ENCODE data around the gene GAREM1.

Gene GAREM1

GRCh38 chr18:32326450-32327308 is 144.0 kb downstream of the GAREM1 start:
- no peak for FAIRE-seq
- no peak for DNase-seq (ENCODE audit: insufficient read length, low spot score)
- TF ChIP-seq POLR2A (IDR thresholded peaks at IDR 0.05; ENCODE audit: low read depth, low read length): no peak

- FAIRE-seq (no peak), DNase-seq (ENCODE audit: insufficient read length, low spot score) (no peak)
- no peak for TF ChIP-seq POLR2A (IDR thresholded peaks at IDR 0.05; ENCODE audit: low read depth, low read length)
Observed at GRCh38 chr18:32324181-32324580, 146.5 kb downstream of the GAREM1 start.

- no peak for TF ChIP-seq POLR2A (IDR thresholded peaks at IDR 0.05; ENCODE audit: low read depth, low read length)
- FAIRE-seq (no peak), DNase-seq (ENCODE audit: insufficient read length, low spot score) (no peak)
Observed at GRCh38 chr18:32321826-32322225, 148.9 kb downstream of the GAREM1 start.

GRCh38 chr18:32319084-32319483 is 151.6 kb downstream of the GAREM1 start:
- TF ChIP-seq POLR2A (IDR thresholded peaks at IDR 0.05; ENCODE audit: low read depth, low read length): no peak

GRCh38 chr18:32318581-32318980 is 152.1 kb downstream of the GAREM1 start:
- DNase-seq (ENCODE audit: insufficient read length, low spot score) (no peak), FAIRE-seq (no peak)
- TF ChIP-seq POLR2A (IDR thresholded peaks at IDR 0.05; ENCODE audit: low read depth, low read length): no peak

More at GRCh38 chr18:32319084-32319483, 151.6 kb downstream of the GAREM1 start:
- no peak for FAIRE-seq
- DNase-seq (ENCODE audit: insufficient read length, low spot score): no peak

- DNase-seq (ENCODE audit: insufficient read length, low spot score) (no peak), FAIRE-seq (no peak)
- no peak for TF ChIP-seq POLR2A (IDR thresholded peaks at IDR 0.05; ENCODE audit: low read depth, low read length)
Observed at GRCh38 chr18:32317651-32318050, 153.0 kb downstream of the GAREM1 start.

- no peak for DNase-seq (ENCODE audit: insufficient read length, low spot score)
- TF ChIP-seq POLR2A (IDR thresholded peaks at IDR 0.05; ENCODE audit: low read depth, low read length): no peak
- FAIRE-seq: no peak
Observed at GRCh38 chr18:32315881-32316280, 154.8 kb downstream of the GAREM1 start.

- DNase-seq (ENCODE audit: insufficient read length, low spot score) (no peak), FAIRE-seq (no peak)
- TF ChIP-seq POLR2A (IDR thresholded peaks at IDR 0.05; ENCODE audit: low read depth, low read length): no peak
Observed at GRCh38 chr18:32310774-32311173, 159.9 kb downstream of the GAREM1 start.

- DNase-seq (ENCODE audit: insufficient read length, low spot score) (no peak), FAIRE-seq (no peak)
- no peak for TF ChIP-seq POLR2A (IDR thresholded peaks at IDR 0.05; ENCODE audit: low read depth, low read length)
Observed at GRCh38 chr18:32310101-32310500, 160.6 kb downstream of the GAREM1 start.

- FAIRE-seq (peak; percentile 50), DNase-seq (ENCODE audit: insufficient read length, low spot score) (peak; percentile 26)
- TF ChIP-seq POLR2A (IDR thresholded peaks at IDR 0.05; ENCODE audit: low read depth, low read length): no peak
Observed at GRCh38 chr18:32308493-32309120, 162.1 kb downstream of the GAREM1 start.

- FAIRE-seq (no peak), DNase-seq (ENCODE audit: insufficient read length, low spot score) (no peak)
- no peak for TF ChIP-seq POLR2A (IDR thresholded peaks at IDR 0.05; ENCODE audit: low read depth, low read length)
Observed at GRCh38 chr18:32303400-32303799, 167.3 kb downstream of the GAREM1 start.

- DNase-seq (ENCODE audit: insufficient read length, low spot score): no peak
- TF ChIP-seq POLR2A (IDR thresholded peaks at IDR 0.05; ENCODE audit: low read depth, low read length): no peak
Observed at GRCh38 chr18:32302806-32303205, 167.9 kb downstream of the GAREM1 start.

GRCh38 chr18:32301976-32302743 is 168.5 kb downstream of the GAREM1 start:
- FAIRE-seq (peak; percentile 62), DNase-seq (ENCODE audit: insufficient read length, low spot score) (peak; percentile 11)
- no peak for TF ChIP-seq POLR2A (IDR thresholded peaks at IDR 0.05; ENCODE audit: low read depth, low read length)

More at GRCh38 chr18:32302806-32303205, 167.9 kb downstream of the GAREM1 start:
- FAIRE-seq: no peak

- FAIRE-seq (no peak), DNase-seq (ENCODE audit: insufficient read length, low spot score) (no peak)
- TF ChIP-seq POLR2A (IDR thresholded peaks at IDR 0.05; ENCODE audit: low read depth, low read length): no peak
Observed at GRCh38 chr18:32301361-32301760, 169.3 kb downstream of the GAREM1 start.
